Measurements from ENCODE around the gene TIPRL. TPM values are rescaled to one million over a fixed set of nuclear protein-coding genes. Genes with fewer than 3 reads are reported as not detected.

The TIPRL gene
- total and polyA plus RNA-seq, 2 donors (not counting 1 experiment from before 2014, with no cell fraction given) = 5.1 to 24.9 TPM

GRCh38 chr1:168146626-168147025 is 32.1 kb upstream of the TIPRL start:
- TF ChIP-seq CTCF (IDR thresholded peaks at IDR 0.05) = no peak
- no peaks in the 10 kb centered on the region for H3K27me3 Mint-ChIP-seq
- no peak overlapping the region for H3K27ac Mint-ChIP-seq
- Histone ChIP-seq H3K9ac (ENCODE audit: low read length) (no peak overlapping the region), H3K4me1 (ENCODE audit: control insufficient read depth in 2 of 2, insufficient read depth in 2 of 2, low read length in 2 of 2) (peaks cover 10 to 13% of the 10 kb centered on the region in 2 donors), H3K9me3 (ENCODE audit: control extremely low read depth in 1 of 3, control insufficient read depth in 2 of 3, insufficient read depth in 1 of 3, low read length in 2 of 3) (no peaks in the 10 kb centered on the region), H3K79me2 (ENCODE audit: control insufficient read depth, insufficient read depth, low read length) (no peaks in the 10 kb centered on the region), H3K27me3 (replicated peaks in 1 of 4; ENCODE audit: control extremely low read depth in 1 of 4, control insufficient read depth in 3 of 4, insufficient read depth in 4 of 4, low read length in 3 of 4) (no peaks in the 10 kb centered on the region), H3K36me3 (replicated peaks in 1 of 2; ENCODE audit: control extremely low read depth in 1 of 2, control insufficient read depth in 1 of 2, extremely low read depth in 1 of 2, insufficient read depth in 2 of 2, low read length in 1 of 2) (no peaks in the 10 kb centered on the region), H4K20me1 (ENCODE audit: control insufficient read depth, insufficient read depth, low read length, poor library complexity, severe bottlenecking) (no peaks in the 10 kb centered on the region), H3K4me3 (ENCODE audit: control extremely low read depth in 1 of 5, extremely low read depth in 1 of 5, insufficient read depth in 1 of 5, low read depth in 2 of 5, low read length in 4 of 5) (no peak overlapping the region), H3K27ac (ENCODE audit: low read length in 2 of 2) (no peak overlapping the region), H2AFZ (ENCODE audit: insufficient read depth, low read depth, low read length, poor library complexity, severe bottlenecking) (no peak overlapping the region), H3K4me2 (replicated peaks; ENCODE audit: low read depth, low read length, poor library complexity, severe bottlenecking) (no peak overlapping the region)
- peaks cover 14% of the 10 kb centered on the region for H3K4me1 Mint-ChIP-seq
- H3K4me3 Mint-ChIP-seq = no peak overlapping the region
- no peak for DNase-seq
- no peak for ATAC-seq (ENCODE audit: low read depth)
- POLR2A ChIA-PET = no interaction called here
- CTCF ChIA-PET = no interaction called here
- intact Hi-C loops (cut with micrococcal nuclease) = no loop called here
- 100% methylated on average over 8 of the region's 11 CpGs for WGBS (ENCODE audit: insufficient coverage)
- no peaks in the 10 kb centered on the region for H3K9me3 Mint-ChIP-seq (ENCODE audit: insufficient read depth)

- no peaks in the 10 kb centered on the region for H3K36me3 ChIP-seq (replicated peaks in 1 of 2; ENCODE audit: control extremely low read depth in 1 of 2, control insufficient read depth in 1 of 2, extremely low read depth in 1 of 2, insufficient read depth in 2 of 2, low read length in 1 of 2)
- H3K27me3 ChIP-seq (replicated peaks in 1 of 4; ENCODE audit: control extremely low read depth in 1 of 4, control insufficient read depth in 3 of 4, insufficient read depth in 4 of 4, low read length in 3 of 4) = no peaks in the 10 kb centered on the region
- H2AFZ ChIP-seq (ENCODE audit: insufficient read depth, low read depth, low read length, poor library complexity, severe bottlenecking) = no peak overlapping the region
- WGBS (ENCODE audit: insufficient coverage) = no CpG with 5 or more reads among the region's 4 CpGs
- peaks cover 10 to 13% of the 10 kb centered on the region in 2 donors for H3K4me1 ChIP-seq (ENCODE audit: control insufficient read depth in 2 of 2, insufficient read depth in 2 of 2, low read length in 2 of 2)
- no peaks in the 10 kb centered on the region for H3K27me3 Mint-ChIP-seq
- ChIA-PET POLR2A (no interaction called here), CTCF (no interaction called here)
- TF ChIP-seq EZH2 (IDR thresholded peaks at IDR 0.05; ENCODE audit: borderline replicate concordance, insufficient read depth, low read depth, low read length, poor library complexity, severe bottlenecking) (no peak), CTCF (IDR thresholded peaks at IDR 0.05) (no peak)
- H3K9me3 ChIP-seq (ENCODE audit: control extremely low read depth in 1 of 3, control insufficient read depth in 2 of 3, insufficient read depth in 1 of 3, low read length in 2 of 3) = no peaks in the 10 kb centered on the region
- H3K27ac ChIP-seq (ENCODE audit: low read length in 2 of 2) = peak overlapping the region in 1 of 2 donors; percentile 57
- ATAC-seq (ENCODE audit: low read depth) = no peak
- peak overlapping the region; percentile 58 for H3K4me2 ChIP-seq (replicated peaks; ENCODE audit: low read depth, low read length, poor library complexity, severe bottlenecking)
- H3K79me2 ChIP-seq (ENCODE audit: control insufficient read depth, insufficient read depth, low read length) = no peaks in the 10 kb centered on the region
- peak overlapping the region in 1 of 5 experiments; percentile 45 for H3K4me3 ChIP-seq (ENCODE audit: control extremely low read depth in 1 of 5, extremely low read depth in 1 of 5, insufficient read depth in 1 of 5, low read depth in 2 of 5, low read length in 4 of 5)
- intact Hi-C loops (cut with micrococcal nuclease) = no loop called here
- H3K9ac ChIP-seq (ENCODE audit: low read length) = peak overlapping the region; percentile 49
- no peaks in the 10 kb centered on the region for H3K9me3 Mint-ChIP-seq (ENCODE audit: insufficient read depth)
- no peak overlapping the region for H3K4me3 Mint-ChIP-seq
- DNase-seq = peak; percentile 55
- peak overlapping the region; percentile 32 for H3K27ac Mint-ChIP-seq
- H3K4me1 Mint-ChIP-seq = peaks cover 14% of the 10 kb centered on the region
- no peaks in the 10 kb centered on the region for H4K20me1 ChIP-seq (ENCODE audit: control insufficient read depth, insufficient read depth, low read length, poor library complexity, severe bottlenecking)
These were observed 29.8 kb upstream of the TIPRL start for GRCh38 chr1:168148916-168149315.

All from B cell (primary cell).